Duodenal mucosa (tissue), 2 donors: ENCODE results near the gene TMEM138.
A peak's percentile ranks its signal among the peaks of the same experiment; 100 is the strongest.

Experiments
- H3K27ac ChIP-seq: one replicate; pipeline ENCODE4 v1.7.0; 2013; ENCODE audit warnings: low read depth, low read length
- H3K27me3 ChIP-seq, 2 donors: one replicate each; pipeline ENCODE4 v1.7.0; 2013; ENCODE audit warnings: low read length in 2 of 2, control low read depth in 1 of 2; ENCODE audit not compliant: insufficient read depth in 2 of 2, control insufficient read depth in 1 of 2
- H3K36me3 ChIP-seq, 2 donors: one replicate each; pipeline ENCODE4 v1.7.0; 2013; ENCODE audit warnings: low read length in 2 of 2, control low read depth in 1 of 2; ENCODE audit not compliant: insufficient read depth in 2 of 2, control insufficient read depth in 1 of 2
- H3K4me1 ChIP-seq, 2 donors: one replicate each; pipeline ENCODE4 v1.7.0; 2013; ENCODE audit warnings: low read length in 2 of 2, control low read depth in 1 of 2; ENCODE audit not compliant: insufficient read depth in 2 of 2, control insufficient read depth in 1 of 2
- H3K4me3 ChIP-seq, 2 donors: one replicate each; pipeline ENCODE4 v1.7.0; 2013; ENCODE audit warnings: low read length in 2 of 2, low read depth in 1 of 2
- H3K9ac ChIP-seq, 2 donors: one replicate each; pipeline ENCODE4 v1.7.0; 2013; ENCODE audit warnings: low read length in 2 of 2, low read depth in 1 of 2
- H3K9me3 ChIP-seq, 2 donors: one replicate each; pipeline ENCODE4 v1.7.0; 2013; ENCODE audit warnings: low read length in 2 of 2, control low read depth in 1 of 2; ENCODE audit not compliant: control insufficient read depth in 1 of 2

Gene TMEM138

DNA sequence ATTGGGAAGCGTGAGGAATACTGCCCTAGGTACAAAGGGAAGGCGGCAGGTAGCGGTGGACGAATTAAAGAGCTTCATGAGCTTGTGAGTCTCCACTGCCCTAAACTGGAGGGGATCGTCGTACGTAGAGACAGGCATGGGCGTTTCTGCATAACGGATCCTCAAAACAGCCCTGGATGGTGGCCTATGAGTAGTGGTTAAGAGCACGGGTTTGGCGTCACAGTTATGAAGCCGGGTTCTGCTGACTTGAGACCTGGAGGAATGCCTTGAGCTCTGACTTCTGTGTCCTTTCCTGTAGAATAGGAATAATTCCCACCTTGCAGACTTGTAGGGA, 335 bp downstream of the TMEM138 start:
- H3K36me3 ChIP-seq, result peaks cover 20 to 28% of the 10 kb centered on the region in 2 donors
- H3K9me3 ChIP-seq, result no peaks in the 10 kb centered on the region
- peak overlapping the region; percentile 97 for H3K27ac ChIP-seq
- peak overlapping the region; percentile 80 to 90 for H3K4me3 ChIP-seq
- H3K4me1 ChIP-seq, result peaks cover 31 to 36% of the 10 kb centered on the region in 2 donors
- H3K9ac ChIP-seq, result peak overlapping the region; percentile 87 to 98
- H3K27me3 ChIP-seq, result no peaks in the 10 kb centered on the region

DNA sequence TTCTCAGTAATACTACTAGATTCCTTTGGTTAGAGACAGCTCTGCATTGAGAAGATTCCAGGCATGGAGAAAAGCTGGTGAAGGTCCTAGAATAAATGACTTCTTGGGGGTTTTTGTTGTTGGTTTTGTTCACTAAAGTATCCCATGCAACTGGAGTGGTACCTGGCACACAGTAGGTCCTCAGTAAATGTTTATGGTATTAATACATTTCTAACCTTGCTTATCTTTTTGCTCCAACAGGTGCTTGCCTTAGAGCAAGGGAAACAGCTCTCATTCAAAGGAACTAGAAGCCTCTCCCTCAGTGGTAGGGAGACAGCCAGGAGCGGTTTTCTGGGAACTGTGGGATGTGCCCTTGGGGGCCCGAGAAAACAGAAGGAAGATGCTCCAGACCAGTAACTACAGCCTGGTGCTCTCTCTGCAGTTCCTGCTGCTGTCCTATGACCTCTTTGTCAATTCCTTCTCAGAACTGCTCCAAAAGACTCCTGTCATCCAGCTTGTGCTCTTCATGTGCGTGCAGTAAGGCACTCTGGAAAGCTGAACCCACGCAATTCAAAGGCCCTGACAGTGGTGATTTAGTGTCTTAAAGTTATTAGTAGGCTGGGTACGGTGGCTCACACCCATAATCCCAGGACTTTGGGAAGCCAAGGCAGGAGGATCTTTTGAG, 2.0 kb downstream of the TMEM138 start:
- Histone ChIP-seq H3K27me3 (no peaks in the 10 kb centered on the region), H3K9ac (no peak overlapping the region), H3K36me3 (peaks cover 31 to 44% of the 10 kb centered on the region in 2 donors), H3K27ac (no peak overlapping the region), H3K4me3 (no peak overlapping the region), H3K4me1 (peaks cover 29 to 30% of the 10 kb centered on the region in 2 donors), H3K9me3 (no peaks in the 10 kb centered on the region)

DNA sequence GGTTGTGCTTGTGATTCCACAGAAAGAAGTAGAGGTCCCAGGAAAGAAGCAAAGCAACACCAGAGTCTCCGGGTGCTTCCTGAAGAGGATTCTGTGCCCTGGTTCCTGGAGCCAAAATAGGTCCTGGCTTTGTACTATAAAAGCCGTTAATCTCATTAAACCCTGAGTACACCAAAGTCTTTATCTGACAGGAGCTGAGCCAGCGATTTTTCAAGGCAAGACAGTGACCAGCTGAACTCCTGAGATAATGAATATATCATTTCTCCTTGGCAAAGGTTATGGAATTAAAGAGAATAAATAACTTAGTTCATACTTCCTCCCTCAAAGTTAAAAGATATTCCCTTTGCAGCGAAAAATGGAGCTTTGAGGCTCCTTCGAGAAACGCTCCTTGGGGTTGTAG, 5.2 kb downstream of the TMEM138 start:
- Histone ChIP-seq H3K9ac (no peak overlapping the region), H3K27me3 (no peaks in the 10 kb centered on the region), H3K9me3 (no peaks in the 10 kb centered on the region), H3K36me3 (peaks cover 41 to 59% of the 10 kb centered on the region in 2 donors), H3K4me1 (peaks cover 8 to 11% of the 10 kb centered on the region in 2 donors), H3K27ac (no peak overlapping the region), H3K4me3 (no peak overlapping the region)

DNA sequence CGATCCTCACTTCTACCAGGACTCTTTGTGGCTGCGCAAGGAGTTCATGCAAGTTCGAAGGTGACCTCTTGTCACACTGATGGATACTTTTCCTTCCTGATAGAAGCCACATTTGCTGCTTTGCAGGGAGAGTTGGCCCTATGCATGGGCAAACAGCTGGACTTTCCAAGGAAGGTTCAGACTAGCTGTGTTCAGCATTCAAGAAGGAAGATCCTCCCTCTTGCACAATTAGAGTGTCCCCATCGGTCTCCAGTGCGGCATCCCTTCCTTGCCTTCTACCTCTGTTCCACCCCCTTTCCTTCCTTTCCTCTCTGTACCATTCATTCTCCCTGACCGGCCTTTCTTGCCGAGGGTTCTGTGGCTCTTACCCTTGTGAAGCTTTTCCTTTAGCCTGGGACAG, 6.5 kb downstream of the TMEM138 start:
- no peak overlapping the region for H3K9ac ChIP-seq
- no peak overlapping the region for H3K4me3 ChIP-seq
- H3K9me3 ChIP-seq, result no peaks in the 10 kb centered on the region
- H3K36me3 ChIP-seq, result peaks cover 41 to 59% of the 10 kb centered on the region in 2 donors
- no peaks in the 10 kb centered on the region for H3K27me3 ChIP-seq
- H3K4me1 ChIP-seq, result peaks cover 0 to 2% of the 10 kb centered on the region in 2 donors
- H3K27ac ChIP-seq, result no peak overlapping the region

DNA sequence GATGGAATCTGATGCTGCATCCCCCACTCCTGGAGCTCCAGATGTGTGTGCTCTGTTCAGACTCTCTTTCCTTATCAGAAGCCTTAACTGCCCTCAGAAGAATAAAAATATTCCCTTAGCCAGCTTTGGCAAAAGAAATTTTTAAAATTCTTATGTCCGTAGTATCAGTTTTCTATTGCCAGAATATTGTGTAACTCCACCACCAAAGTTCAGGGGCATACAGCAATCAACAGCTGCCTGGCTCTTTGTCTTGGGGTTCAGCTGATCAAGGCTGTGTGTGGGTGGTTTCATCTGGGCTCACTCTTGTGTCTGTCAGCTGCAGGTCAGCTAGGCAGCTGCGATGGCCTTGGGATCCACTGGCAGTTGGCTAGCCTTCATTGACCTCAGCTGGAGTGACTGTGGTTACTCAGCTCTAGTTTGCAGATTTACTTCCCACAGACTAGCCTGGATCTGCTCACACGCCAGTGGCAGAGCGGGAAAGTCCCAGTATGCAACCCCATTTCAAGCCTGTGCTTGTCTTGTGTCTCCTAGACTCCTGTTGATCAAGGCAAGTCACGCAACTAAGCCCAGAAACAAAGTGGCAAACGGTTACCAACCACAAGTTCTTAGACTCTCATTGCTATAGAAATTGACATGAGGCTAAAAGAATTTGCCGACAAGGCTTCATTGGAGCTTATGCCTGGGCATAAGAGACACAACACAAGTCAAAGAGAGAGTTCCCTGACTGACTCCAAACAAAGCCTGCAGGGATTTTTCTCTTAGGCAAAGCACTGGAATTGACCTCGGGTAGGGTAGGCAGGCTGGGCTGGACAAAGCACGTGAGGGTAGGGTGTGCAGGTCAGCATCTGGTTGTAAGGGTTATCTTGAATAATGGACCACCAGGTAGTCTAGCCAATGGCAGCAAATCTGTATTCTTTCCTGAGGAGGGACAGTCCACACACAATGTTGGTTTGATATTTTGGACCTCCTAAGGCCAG, 7.5 kb downstream of the TMEM138 start:
- no peak overlapping the region for H3K9ac ChIP-seq
- no peaks in the 10 kb centered on the region for H3K9me3 ChIP-seq
- H3K4me1 ChIP-seq, result no peaks in the 10 kb centered on the region
- peaks cover 36 to 53% of the 10 kb centered on the region in 2 donors for H3K36me3 ChIP-seq
- no peak overlapping the region for H3K27ac ChIP-seq
- no peaks in the 10 kb centered on the region for H3K27me3 ChIP-seq
- no peak overlapping the region for H3K4me3 ChIP-seq

DNA sequence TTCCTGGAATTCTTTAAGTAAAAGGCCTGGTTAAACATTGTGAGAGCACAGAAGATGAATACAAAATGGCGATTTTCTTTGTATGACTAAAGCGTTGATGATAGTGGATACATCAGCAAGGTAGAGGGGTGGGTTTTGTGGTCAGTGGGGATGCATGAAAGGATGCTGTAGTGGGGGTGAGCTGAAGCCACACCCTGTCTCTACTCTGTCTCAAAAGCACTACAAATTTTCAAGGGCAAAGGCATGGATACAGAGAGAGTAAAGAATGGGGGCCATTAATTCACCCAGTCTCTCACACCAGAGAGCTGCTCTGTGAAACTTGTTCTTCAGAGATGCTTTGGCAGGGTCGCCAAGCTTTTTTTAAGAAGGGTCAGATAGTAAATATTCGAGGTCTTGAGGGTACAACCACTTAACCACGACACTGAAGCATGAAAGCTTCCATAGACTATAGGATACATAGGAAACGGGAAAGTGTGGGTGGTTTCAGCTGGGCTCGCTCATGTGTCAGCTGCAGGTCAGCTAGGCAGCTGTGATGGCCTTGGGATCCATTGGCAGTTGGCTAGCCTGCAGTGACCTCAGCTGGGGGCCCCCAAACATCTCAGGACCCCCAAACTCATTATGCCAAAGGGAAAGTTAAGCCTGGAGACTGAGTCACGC, 8.3 kb downstream of the TMEM138 start:
- no peak overlapping the region for H3K27ac ChIP-seq
- no peaks in the 10 kb centered on the region for H3K27me3 ChIP-seq
- H3K4me3 ChIP-seq, result no peak overlapping the region
- H3K36me3 ChIP-seq, result peaks cover 36 to 51% of the 10 kb centered on the region in 2 donors
- H3K4me1 ChIP-seq, result no peaks in the 10 kb centered on the region
- no peak overlapping the region for H3K9ac ChIP-seq
- H3K9me3 ChIP-seq, result no peaks in the 10 kb centered on the region

DNA sequence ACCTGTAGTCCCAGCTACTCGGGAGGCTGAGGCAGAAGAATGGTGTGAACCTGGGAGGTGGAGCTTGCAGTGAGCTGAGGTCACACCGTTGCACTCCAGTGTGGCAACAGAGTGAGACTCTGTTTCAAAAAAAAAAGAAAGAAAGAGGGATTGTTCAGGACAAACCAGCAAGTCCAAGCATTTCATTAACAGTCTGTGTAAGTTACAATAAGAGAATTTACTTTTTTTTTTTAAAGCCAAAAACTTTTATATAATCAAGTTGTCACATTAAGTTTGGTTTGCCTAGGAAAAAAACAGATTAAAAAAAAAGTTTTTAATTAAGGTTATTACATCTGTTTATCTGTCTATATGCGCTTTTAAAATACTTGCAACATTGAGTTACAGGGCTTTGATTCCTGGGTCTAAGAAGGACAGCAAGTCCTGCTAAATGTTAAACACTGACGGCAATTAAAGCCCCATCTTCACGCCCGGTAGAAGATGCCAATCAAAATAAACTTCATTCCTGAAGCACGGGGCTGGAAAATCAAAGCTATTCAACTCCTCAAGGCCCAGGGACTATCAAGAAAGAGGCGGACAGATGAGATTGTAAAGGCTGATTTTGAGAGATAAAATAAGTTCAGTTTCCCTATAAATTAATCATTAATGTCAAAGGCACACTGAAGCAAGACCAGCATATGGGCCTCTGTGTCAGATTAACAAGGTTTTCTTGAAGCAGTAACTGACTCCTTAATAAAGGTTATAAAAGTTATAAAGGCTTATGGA, 10.7 kb downstream of the TMEM138 start:
- no peaks in the 10 kb centered on the region for H3K27me3 ChIP-seq
- H3K27ac ChIP-seq, result no peak overlapping the region
- no peak overlapping the region for H3K9ac ChIP-seq
- H3K4me1 ChIP-seq, result no peaks in the 10 kb centered on the region
- H3K4me3 ChIP-seq, result no peak overlapping the region
- no peaks in the 10 kb centered on the region for H3K9me3 ChIP-seq
- peaks cover 19 to 28% of the 10 kb centered on the region in 2 donors for H3K36me3 ChIP-seq

DNA sequence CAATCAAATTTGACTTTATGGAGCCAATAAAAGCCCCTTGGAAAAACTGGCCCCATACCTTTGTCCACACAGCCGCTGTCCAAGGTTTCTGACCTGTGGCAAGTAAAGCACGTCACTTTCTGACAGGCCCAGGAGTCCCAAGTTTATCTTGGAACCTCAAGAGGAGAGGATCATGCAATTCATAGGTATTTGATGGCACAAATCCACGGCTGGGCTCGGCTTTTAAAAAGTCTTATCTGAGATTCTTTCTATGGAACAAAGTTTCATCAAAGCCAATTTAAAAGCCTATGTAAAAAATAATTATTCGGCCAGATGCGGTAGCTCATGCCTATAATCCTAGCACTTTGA, 13.6 kb downstream of the TMEM138 start:
- Histone ChIP-seq H3K27ac (no peak overlapping the region), H3K27me3 (no peaks in the 10 kb centered on the region), H3K4me3 (no peak overlapping the region), H3K9me3 (no peaks in the 10 kb centered on the region), H3K36me3 (peaks cover 0 to under 1% of the 10 kb centered on the region in 2 donors), H3K9ac (no peak overlapping the region), H3K4me1 (no peaks in the 10 kb centered on the region)

DNA sequence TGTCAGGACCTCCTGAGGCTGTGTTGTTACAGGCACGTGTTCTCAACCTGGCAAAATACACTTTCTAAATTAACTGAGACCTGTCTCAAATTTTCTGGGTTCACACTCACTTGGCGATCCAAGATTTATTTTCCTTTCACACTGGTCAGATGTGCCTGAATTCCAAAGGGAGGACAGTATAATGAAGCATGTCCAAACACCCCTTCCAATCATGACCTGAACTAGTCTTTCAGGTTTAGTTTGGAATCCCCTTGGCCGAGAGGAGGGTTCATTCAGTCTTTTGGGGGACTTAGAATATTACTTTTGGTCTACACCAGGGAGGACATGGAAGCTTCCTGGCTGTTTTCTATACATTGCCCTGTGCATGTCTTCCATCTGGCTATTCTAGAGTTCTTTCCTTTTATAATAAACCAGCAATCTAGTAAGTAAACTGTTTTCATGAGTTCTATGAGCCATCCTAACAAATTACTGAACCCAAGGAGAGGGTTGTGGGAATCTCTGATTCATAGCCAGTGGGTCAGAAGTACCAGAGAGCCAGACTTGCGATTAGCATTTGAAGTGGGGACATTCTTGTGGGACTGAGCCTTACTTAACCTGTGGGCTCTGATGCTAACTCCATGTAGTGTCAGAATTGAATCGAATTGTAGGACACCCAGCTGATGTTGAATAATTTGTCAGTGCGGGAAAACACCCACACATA, 15.4 kb downstream of the TMEM138 start:
- no peaks in the 10 kb centered on the region for H3K9me3 ChIP-seq
- no peak overlapping the region for H3K4me3 ChIP-seq
- H3K36me3 ChIP-seq, result no peaks in the 10 kb centered on the region
- no peak overlapping the region for H3K9ac ChIP-seq
- H3K27me3 ChIP-seq, result no peaks in the 10 kb centered on the region
- no peak overlapping the region for H3K27ac ChIP-seq
- H3K4me1 ChIP-seq, result no peaks in the 10 kb centered on the region
